ENCODE measurements around the gene MYL12A. TPM values are rescaled to one million over a fixed set of nuclear protein-coding genes. Genes with fewer than 3 reads are reported as not detected.

The MYL12A gene
- total and polyA plus RNA-seq, 7 donors = 165 to 1,173 (median 208) TPM

GRCh38 chr18:3236470-3236869 lies 11.1 kb upstream of the MYL12A start:
- H3K27me3 ChIP-seq = no peaks in the 10 kb centered on the region
- H3K9me3 ChIP-seq = peaks cover 0 to 4% (median 0%) of the 10 kb centered on the region in 4 donors
- H3K36me3 ChIP-seq = no peaks in the 10 kb centered on the region
- no peaks in the 10 kb centered on the region for H3K4me1 ChIP-seq
- 75 to 85% methylated on average over 4 of the region's 4 CpGs for WGBS, 2 donors
- intact Hi-C loops (cut with DNase I) = no loop called here
- no peak for DNase-seq
- H3K4me3 ChIP-seq = no peak overlapping the region
- TF ChIP-seq EP300 (IDR thresholded peaks at IDR 0.05) (no peak), CTCF (IDR thresholded peaks at IDR 0.05) (no peak), POLR2A (IDR thresholded peaks at IDR 0.05) (no peak), POLR2AphosphoS5 (IDR thresholded peaks at IDR 0.05) (no peak)
- no peak overlapping the region for H3K27ac ChIP-seq

- Histone ChIP-seq H3K4me3 (no peak overlapping the region), H3K9me3 (peaks cover 0 to 4% (median 0%) of the 10 kb centered on the region in 4 donors), H3K36me3 (no peaks in the 10 kb centered on the region), H3K27ac (no peak overlapping the region), H3K4me1 (no peaks in the 10 kb centered on the region), H3K27me3 (no peaks in the 10 kb centered on the region)
- TF ChIP-seq CTCF (IDR thresholded peaks at IDR 0.05) = no peak
- no peak for TF ChIP-seq POLR2AphosphoS5 (IDR thresholded peaks at IDR 0.05)
- no peak for TF ChIP-seq EP300 (IDR thresholded peaks at IDR 0.05)
- TF ChIP-seq POLR2A (IDR thresholded peaks at IDR 0.05) = no peak
- DNase-seq = no peak
- intact Hi-C loops (cut with DNase I) = no loop called here
- WGBS, 2 donors = 92 to 93% methylated on average over 2 of the region's 2 CpGs
Measured at GRCh38 chr18:3238742-3239141, 8.9 kb upstream of the MYL12A start.

GRCh38 chr18:3245185-3245564 lies 2.4 kb upstream of the MYL12A start:
- peak overlapping the region in 3 of 4 donors; percentile 98 to 99 (median 99) for H3K4me3 ChIP-seq
- 58 to 78% methylated on average over 1 of the region's 1 CpG for WGBS, 2 donors
- no peaks in the 10 kb centered on the region for H3K27me3 ChIP-seq
- DNase-seq = no peak
- peaks cover 0 to 26% (median 18%) of the 10 kb centered on the region in 4 donors for H3K4me1 ChIP-seq
- H3K36me3 ChIP-seq = no peaks in the 10 kb centered on the region
- peaks cover 0 to 4% (median 0%) of the 10 kb centered on the region in 4 donors for H3K9me3 ChIP-seq
- intact Hi-C loops (cut with DNase I) = loop anchor here (5.0 kb wide), 4 partner anchors 73 to 588 kb away; partner anchors contain the start of genes LPIN2 and SMCHD1
- H3K27ac ChIP-seq = peak overlapping the region in 2 of 4 donors; percentile 100
- TF ChIP-seq EP300 (IDR thresholded peaks at IDR 0.05) = no peak

GRCh38 chr18:3245853-3246634 lies 1.6 kb upstream of the MYL12A start:
- peak overlapping the region; percentile 100 for H3K27ac ChIP-seq
- 11 to 12% methylated on average over 29 of the region's 29 CpGs for WGBS, 2 donors
- H3K27me3 ChIP-seq = no peaks in the 10 kb centered on the region
- peaks cover 0 to 34% (median 25%) of the 10 kb centered on the region in 4 donors for H3K4me1 ChIP-seq
- DNase-seq = peak; percentile 95
- H3K4me3 ChIP-seq = peak overlapping the region; percentile 98 to 100 (median 99)
- TF ChIP-seq CTCF (IDR thresholded peaks at IDR 0.05) = peak; percentile 86 to 95 (median 93)
- no peak for TF ChIP-seq EP300 (IDR thresholded peaks at IDR 0.05)
- no peak for TF ChIP-seq POLR2A (IDR thresholded peaks at IDR 0.05)
- peak in 2 of 4 donors; percentile 36 to 38 for TF ChIP-seq POLR2AphosphoS5 (IDR thresholded peaks at IDR 0.05)
- peaks cover 0 to 4% (median 0%) of the 10 kb centered on the region in 4 donors for H3K9me3 ChIP-seq
- intact Hi-C loops (cut with DNase I) = loop anchor here (2.0 to 5.0 kb wide), 6 partner anchors 27 to 589 kb away; partner anchors contain the start of genes LPIN2, MYOM1 and SMCHD1
- no peaks in the 10 kb centered on the region for H3K36me3 ChIP-seq

- Histone ChIP-seq H3K9me3 (no peaks in the 10 kb centered on the region), H3K27me3 (no peaks in the 10 kb centered on the region), H3K36me3 (no peaks in the 10 kb centered on the region), H3K4me1 (peaks cover 0 to 41% (median 32%) of the 10 kb centered on the region in 4 donors), H3K27ac (peak overlapping the region; percentile 100), H3K4me3 (peak overlapping the region; percentile 98 to 100 (median 99))
- TF ChIP-seq EP300 (IDR thresholded peaks at IDR 0.05) (no peak), CTCF (IDR thresholded peaks at IDR 0.05) (no peak), POLR2A (IDR thresholded peaks at IDR 0.05) (no peak), POLR2AphosphoS5 (IDR thresholded peaks at IDR 0.05) (no peak)
- 38 to 49% methylated on average over 23 of the region's 23 CpGs for WGBS, 2 donors
- peak; percentile 74 for DNase-seq
- intact Hi-C loops (cut with DNase I) = loop anchor here (2.0 to 5.0 kb wide), 6 partner anchors 28 to 589 kb away; partner anchors contain the start of genes LPIN2, MYOM1 and SMCHD1
Measured at GRCh38 chr18:3246635-3247239, 864 bp upstream of the MYL12A start.
